Measurements from ENCODE around the gene DSN1. TPM values are rescaled to one million over a fixed set of nuclear protein-coding genes. Genes with fewer than 3 reads are reported as not detected.
A peak's percentile ranks its signal among the peaks of the same experiment; 100 is the strongest.

The DSN1 gene
- total and polyA plus RNA-seq, 2 of the 8 experiments (the other 6 are each of a cell fraction or from before 2014, with no cell fraction given), result 12.0 to 26.2 TPM

GRCh38 chr20:36745234-36745926, 28.2 kb downstream of the DSN1 start (continued):
- TF ChIP-seq EGR1 (IDR thresholded peaks at IDR 0.05; ENCODE audit: borderline replicate concordance, low read depth, low read length) (no peak), ASH2L (IDR thresholded peaks at IDR 0.05; ENCODE audit: low read length) (peak; percentile 1), NANOG (IDR thresholded peaks at IDR 0.05; ENCODE audit: insufficient read depth, low read depth, low read length, poor library complexity, severe bottlenecking) (no peak), KDM4A (IDR thresholded peaks at IDR 0.05; ENCODE audit: low read depth, low read length, severe bottlenecking) (peak; percentile 77), KDM1A (IDR thresholded peaks at IDR 0.05; ENCODE audit: borderline replicate concordance, low read length) (peak; percentile 54)

Data from H1 (cell line).